ENCODE data around the gene PYGM.

PYGM gene

DNA sequence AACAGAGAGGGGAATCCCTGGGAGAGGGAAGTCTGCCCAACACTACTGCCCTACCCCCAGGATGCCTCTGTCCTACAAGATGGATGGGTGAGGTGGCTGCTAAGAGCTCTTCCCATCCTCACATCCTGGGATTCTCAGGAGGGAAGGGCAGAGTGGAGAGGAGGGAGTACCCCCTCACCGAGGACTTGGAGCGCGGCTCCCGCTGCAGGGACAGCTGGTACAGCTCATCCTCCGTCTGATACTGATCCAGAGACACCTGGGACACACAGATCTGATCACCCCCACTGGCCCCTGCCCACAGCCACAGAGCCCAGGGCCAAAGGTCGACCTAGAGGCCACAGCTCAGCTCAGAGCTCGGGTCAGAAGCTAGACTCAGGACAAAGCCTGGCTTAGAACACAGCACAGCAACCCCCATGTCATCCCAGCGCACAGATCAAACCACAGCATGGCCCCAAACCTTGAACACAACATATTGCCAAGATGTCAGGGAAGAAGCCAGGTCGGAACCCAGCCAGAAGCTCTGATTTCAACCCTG is 24.0 kb downstream of the PYGM start:
- DNase-seq (ENCODE audit: low read depth in 2 of 2): no peak

DNA sequence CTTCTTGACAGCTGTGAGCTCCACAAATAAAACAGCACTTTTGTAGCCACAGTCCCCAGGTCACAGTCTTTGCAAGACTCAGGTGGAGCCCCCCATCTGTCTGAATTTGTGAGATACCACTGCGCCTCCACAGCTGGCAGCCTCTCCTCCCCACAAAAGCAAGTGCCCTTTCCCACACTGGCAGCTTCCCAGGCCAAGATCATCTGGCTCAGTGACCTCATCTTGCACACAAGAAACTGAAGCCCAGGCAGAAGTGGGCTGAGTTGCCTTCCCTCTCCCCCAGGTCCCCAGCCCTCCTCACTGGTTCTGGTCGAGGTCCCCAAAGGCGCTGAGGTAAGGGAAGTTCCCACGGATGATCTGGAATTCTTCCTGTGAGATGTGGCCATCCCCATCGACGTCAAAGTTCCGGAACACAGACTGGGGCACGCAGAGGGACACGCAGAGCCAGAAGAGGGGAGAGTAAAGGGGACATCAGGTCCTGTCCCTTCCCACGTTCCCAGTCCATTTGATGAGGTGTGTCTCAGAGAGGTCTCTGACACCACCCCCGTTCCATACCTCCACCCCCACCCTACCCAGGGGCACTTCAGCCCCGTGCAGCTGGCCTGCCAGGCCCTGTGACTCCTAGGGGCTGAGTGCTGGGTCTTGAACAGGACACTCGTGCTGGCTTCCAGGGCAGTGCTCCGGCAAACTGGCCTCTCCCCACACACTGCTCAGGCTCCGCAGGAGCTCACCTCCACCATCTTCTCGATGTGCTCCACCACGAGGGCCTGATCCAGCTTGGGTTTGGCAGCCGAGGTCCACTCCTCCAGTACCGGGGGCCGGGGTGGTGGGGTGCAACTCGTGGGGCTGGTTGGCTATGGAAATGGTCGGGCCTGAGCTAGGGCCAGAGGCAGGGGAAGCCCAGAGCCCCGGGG is 24.7 kb downstream of the PYGM start:
- no peak for DNase-seq (ENCODE audit: low read depth in 2 of 2)

DNA sequence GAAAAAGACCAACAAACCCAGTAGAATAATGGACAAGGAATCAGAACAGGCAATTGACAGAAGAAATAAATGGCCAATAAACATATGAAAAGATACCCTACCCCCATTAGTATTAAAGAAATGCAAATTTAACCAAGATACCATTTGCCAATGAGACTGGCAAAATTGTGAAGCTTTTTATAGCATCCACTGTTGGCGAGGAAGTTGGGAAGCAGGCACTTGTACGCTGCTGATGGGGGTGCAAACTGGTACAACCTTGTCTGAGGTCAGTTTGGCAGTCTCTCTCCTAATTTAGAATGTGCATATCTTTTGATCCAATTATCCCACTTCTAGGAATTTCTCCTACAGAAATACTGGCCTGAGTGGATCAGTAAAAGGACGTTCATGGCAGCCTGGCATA is 28.2 kb downstream of the PYGM start:
- no peak for DNase-seq (ENCODE audit: low read depth in 2 of 2)

DNA sequence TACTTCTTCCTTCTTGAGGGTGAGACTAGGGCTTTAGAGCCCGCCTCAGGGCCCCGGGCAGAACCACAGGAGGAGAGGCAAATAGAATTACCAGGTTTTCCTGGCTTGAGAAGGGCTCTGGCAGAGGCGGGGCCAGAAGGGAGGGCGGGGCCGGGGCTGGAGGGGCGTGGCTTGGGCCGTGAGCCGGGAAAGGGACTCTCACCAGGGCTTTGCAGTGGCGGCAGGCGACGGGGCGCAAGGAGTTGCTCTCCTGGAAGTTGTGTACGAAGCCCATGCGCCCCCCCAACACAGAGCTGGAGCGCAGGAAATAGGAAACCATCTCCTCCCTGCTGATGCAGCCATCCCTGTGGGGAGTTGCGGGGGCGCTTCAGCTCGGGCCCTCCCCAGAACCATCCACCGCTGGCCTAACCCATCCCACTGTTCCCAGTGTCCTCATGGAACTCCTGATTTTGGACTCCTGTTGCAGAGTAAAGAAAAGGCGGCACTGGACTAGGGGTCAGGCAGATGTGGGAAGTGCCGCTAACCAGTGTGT is 29.9 kb downstream of the PYGM start:
- peak in 1 of 2 experiments; percentile 27 for DNase-seq (ENCODE audit: low read depth in 2 of 2)

DNA sequence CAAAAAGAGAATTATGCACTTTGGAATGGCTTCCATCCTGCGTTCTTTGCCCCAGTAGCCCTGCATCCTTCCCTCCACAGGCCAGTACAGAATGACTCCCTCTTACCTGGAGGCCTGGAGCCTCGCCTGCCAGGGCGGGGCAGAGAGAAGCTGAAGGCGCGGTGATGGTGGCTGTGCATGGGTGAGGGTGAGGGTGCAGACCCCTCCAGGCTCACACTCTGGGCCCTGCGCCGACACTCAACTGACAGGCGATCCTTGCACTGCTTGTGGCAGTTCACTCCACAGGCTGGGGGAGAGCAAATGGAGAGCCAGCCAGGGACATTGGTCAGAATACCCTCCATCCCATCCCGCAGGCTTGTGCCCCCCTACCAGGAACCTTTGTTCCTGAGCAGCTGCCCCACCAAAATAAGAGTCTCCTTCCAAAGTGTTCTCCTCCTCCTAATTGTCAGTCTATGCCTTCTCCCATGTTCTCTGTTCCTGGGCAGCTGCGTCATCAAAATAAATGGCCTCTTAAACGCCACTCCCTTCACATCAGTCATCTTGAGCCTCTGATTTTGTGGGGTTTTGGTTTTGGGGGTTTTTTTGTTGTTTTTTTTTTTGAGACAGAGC is 30.9 kb downstream of the PYGM start:
- no peak for DNase-seq (ENCODE audit: low read depth in 2 of 2)

DNA sequence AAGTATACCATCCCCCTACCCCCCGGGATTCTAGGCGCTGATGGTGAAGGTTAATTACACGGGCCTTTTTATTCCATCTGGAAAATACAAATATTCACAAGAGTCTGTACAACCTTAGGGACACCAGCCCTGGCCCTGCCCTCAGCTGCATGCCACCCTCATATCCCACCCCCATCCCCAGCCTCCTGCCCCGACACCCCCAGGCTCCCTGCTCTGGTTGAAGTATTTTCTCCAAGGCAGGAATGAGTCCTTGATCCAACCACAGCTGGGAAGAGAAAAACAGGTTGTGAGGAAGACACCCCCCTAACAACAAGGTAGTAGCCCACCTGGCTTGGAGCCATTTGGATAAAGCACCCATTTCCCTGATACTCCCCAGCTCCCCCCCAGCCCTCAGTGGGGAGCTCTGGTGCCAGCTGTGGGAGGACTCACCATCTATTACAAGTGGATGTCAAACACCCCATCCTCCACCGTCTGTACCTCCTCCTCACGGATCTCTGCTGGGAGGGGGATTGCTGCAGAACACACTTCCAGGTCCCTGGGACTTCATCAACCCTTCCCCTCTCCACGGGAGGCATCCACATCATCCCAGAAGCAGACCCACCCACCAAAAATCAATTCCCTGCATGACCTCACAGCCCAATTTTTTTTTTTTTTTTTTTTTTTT is 32.8 kb downstream of the PYGM start:
- DNase-seq (ENCODE audit: low read depth in 2 of 2): no peak

DNA sequence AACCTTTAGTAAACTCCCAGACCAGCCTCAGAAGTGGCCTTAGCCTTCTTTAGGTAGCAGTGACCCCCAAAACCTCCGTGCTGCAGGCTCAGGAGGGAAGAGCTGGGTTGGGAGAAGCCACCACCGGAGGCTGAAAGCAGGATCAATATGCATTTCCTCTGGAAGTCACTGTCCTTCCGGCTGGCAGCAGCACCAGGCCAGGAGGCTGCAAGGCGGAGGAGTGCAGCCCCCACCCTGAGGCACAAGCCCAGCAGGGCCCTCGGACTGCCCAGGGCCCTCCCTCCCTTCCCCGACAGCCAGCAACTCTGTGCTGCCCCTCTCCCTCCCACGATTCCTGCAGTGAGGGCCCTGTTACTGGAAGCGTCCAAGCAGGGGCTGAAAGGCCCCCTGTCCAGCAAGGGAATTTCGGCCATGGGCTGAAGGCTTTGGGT is 33.5 kb downstream of the PYGM start:
- no peak for DNase-seq (ENCODE audit: low read depth in 2 of 2)

DNA sequence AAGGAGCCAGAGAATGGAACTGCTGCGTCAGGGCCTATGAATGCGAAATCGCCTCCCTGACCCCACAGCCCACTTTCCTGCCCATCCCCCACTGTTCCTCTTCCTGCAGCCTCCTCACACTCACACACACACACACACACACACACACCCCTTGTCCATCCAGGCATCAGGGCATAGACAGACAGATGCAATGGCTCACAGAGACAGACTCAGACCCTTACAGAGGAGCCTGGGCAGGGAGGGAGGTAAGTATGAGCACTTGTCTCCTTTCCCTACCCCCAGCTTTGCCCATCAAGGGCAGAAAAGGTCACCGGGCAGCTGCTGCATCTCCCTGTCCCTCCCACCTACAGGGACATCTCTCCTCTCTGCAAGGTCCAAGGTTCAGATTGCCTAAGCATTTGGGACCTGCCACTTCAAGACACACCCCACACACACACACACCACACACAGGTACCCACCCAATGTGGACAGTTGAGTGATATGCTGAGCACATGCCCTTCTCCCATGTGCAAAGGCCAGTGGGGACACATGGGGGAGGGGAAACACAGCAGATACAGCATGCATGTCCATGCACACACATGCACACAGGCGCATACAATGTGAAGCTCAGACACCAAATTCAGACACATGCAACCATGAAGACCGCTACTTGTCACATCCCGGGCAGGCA is 34.8 kb downstream of the PYGM start:
- DNase-seq (ENCODE audit: low read depth in 2 of 2): no peak

DNA sequence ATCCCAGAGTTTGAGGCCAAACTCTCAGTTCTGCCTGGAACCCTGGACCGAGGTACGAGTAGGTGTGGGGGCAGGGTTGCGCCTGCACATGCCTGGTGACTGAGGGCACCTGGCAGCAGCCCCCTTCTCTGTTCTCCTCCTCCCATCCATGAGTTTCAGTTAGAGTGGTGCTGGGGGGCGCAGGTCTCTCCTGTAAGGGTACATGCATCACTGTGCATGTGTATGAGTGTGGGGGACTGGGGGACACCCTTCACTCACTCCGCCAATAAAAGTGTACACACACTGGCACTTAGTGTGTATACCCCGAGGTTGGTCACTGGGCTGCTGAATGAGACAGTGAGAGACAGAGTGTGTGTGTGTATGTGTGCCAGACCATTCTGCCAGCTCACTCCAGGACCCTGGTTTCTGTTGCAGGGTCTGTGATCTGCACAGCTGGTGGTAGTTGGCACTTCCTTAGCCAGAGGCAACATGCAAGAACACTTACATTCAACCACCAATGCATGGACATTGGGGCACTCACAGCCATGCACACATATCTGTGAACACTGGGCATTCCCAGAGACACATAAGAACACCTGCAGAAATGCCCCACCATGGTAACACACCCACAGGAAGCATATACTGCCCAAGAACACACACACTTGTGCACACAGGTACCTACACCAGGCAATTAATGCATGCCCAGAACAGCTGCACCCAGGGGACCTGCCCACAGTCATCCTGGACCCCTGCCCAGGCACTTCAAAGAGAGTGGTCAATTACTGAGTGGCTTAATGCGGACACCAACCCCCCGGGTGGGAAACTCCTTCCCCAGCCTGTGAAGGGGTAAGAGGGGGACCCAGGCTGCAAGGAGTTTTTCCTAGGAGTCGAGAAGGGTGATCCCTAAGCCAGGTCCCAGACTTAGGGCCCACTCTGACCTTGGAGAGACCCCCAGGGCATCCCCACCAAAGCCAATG is 35.6 kb downstream of the PYGM start:
- DNase-seq (ENCODE audit: low read depth in 2 of 2): no peak

DNA sequence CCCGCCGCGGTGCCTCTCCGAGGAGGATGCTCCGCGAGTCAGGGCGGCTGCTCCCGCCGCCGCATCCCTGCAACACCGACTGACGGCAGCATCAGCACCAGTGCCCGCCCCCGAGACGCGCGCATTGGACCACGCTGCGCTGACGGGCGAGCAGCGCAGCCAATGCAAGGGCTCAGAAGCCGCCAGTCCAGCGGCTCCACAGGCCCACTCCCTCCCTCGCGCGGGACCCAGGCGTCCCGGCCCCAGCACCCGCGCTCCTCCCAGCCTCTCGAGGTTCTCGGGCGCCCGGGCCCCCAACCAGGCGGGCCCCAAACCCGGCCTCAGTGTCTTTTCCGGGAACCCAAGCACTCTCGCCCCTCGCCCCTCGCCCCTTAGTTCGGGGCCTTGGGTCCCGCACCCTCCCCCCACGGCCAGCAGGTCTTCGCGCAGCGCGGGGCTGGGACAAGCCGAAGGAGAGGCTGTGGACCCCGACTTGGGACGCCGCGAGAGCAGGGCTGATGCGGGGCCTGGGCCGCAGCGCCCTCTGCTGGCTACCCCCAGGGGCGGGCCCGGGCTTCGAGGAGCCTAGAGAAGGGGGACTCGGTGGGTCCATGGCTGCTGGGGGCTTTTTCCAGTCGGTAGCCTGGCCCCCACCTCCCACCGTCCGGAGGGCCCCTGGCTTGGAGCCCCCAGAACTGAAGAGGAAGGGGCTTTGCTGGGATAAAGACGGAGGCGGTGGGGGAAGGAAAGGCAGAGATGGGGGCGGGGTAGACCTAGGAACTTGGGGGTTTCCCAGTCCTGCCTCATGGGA is 36.5 kb downstream of the PYGM start, which contains the start of gene NRXN2:
NRXN2 (minus strand) TSS at position 81 of the 790 bp plus-strand sequence. CDS start 9,498 bp downstream, outside the sequence.
- peak; percentile 70 to 85 for DNase-seq (ENCODE audit: low read depth in 2 of 2)

DNA sequence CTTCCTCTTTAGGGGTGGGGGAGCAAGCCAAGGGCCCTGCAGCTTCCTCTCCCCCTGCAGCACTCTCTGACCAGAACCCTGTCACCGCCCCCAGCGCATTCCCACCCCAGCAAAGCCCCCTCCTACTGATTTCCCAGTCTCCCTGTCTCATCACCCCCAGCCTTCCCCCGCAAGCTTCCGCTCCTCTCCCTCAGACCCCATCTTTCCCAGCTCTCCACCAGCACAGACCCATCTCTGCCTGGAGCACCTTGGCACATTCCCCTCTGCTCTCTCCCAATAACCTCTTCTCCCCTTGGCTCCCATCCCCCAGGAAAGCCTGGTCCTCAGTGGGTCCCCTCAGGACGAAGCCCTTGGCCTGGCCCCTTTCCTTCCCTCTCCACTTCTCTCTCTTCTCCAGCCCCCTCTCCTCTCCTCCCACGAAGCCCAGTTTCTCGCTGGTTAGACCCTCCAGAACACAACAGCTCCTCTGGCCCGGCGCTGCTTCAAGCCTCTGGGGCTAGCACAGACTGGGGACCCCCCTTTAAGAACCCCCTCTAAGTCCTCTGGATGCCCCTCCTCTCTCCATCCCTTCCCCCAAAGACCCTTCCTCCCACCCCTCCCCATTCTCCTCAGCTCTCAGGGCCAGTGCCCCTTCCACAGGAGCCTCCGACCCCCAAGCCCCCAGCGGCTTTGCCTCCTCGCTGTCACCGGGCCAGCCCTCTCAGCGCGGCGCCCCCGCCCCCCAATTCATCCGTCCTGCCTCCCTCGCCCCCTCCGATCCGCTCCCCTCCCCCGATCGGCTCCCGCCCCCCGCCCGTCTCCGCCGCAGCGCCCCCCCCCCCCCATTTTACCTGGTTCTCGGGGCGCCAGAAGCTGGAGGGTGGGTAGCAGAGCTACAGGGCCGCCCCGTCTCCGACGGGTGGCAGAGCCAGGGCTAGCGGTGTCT is 37.4 kb downstream of the PYGM start:
- DNase-seq (ENCODE audit: low read depth in 2 of 2): no peak

DNA sequence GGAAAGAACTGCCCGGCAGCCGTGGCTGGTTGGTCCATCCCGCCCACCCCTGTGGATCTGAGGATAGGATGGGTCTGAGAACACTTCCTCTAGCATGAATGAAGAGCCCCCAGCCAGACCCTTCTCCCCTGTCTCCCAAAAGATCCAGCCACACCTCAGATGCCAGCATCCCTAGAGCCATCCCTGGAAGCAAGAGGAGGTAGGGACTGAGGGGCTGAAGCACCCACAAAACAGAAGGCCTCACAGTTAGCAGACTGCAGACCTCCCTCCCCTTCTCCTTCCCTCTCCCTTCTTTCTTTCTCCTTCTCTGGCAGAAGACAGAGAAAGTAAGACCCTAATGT is 38.4 kb downstream of the PYGM start:
- no peak for DNase-seq (ENCODE audit: low read depth in 2 of 2)

DNA sequence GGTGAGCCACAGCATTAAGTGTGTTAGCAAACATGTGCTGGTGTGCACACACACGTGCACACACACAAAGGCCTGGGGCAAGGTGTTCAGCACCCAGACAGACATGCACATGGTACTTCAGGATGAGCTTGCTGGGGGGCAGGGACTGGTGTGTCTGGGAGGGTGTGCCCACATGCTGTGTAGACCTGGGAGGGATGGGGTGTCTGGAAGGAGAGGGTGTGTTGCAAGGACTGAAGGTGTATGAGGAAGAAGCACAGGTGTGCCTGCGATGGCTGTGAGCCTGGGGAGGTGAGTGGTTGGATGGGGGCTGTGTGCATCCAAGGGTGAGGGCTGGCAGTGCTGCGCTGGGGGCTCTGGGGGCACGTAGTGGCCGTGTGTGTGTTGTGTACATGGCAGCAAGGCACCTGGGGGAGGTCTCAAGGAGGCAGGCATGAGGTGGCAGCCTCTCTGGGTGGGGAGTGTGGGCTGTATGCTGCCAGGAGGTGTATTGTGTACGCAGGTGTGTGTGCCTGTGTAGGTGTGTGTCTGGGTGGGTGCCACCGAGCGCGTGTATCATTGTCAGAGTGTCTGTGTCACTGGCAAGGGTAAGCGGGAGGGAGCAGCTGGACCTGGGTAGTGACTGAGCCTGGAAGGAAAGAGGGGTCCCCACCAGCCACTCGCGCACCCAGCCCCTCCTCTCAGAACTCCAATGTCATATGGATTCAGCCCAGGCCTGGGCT is 39.0 kb downstream of the PYGM start:
- no peak for DNase-seq (ENCODE audit: low read depth in 2 of 2)

DNA sequence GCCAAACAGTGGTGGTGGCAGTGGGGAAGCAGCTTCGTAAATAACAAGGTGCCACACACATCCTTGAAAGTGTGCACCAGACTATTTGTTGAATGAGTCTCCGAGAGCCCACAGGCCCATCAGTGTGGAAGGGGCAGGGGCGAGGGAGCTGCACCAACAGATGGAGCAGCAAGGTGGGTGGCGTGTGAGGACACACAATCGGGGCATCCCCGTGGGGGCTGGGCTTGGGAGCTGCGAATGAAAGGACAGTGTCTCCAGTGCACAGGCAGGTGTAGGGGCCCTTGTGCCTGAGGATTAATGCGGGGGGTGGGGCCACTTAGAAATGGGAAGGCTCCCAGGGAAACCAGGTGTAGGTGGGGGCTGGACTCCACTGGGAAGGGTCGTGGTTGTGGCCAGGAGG is 39.6 kb downstream of the PYGM start:
- DNase-seq (ENCODE audit: low read depth in 2 of 2): no peak

DNA sequence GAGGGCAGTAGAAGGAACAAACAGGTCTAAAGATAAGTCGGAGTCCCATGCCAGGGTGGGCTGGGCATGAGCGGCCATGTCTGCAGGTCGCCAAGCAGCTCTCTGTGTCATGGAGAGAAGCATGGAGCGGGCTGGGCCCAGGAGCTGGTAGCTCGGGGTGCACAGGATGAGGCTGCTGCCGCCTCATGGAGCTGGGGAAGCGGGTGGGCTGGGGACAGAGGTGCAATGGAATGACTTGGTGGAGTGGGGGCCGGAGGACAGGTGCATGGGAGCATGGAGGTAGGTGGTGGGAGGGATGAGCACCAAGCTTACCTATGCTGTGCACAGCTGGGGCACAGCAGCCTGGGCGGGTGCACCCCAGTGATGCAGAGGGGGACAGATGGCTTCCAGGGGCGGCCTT is 40.4 kb downstream of the PYGM start:
- DNase-seq (ENCODE audit: low read depth in 2 of 2): no peak

DNA sequence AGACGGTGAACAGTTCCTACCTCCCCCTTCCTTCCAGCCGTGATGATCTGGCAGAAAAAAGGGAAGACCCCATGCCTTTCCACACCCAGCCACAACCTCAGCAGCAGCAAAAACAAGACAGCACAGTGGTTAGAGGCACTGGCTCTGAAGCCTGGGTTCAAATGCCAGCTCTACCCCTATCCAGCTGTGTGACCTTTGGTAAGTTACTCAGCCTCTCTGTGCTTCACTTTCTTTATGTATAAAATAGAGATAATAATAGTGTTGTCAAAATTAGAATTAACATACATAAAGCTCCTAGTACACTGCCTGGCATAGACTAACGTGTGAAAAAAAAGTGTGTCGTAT is 41.0 kb downstream of the PYGM start:
- DNase-seq (ENCODE audit: low read depth in 2 of 2): no peak

DNA sequence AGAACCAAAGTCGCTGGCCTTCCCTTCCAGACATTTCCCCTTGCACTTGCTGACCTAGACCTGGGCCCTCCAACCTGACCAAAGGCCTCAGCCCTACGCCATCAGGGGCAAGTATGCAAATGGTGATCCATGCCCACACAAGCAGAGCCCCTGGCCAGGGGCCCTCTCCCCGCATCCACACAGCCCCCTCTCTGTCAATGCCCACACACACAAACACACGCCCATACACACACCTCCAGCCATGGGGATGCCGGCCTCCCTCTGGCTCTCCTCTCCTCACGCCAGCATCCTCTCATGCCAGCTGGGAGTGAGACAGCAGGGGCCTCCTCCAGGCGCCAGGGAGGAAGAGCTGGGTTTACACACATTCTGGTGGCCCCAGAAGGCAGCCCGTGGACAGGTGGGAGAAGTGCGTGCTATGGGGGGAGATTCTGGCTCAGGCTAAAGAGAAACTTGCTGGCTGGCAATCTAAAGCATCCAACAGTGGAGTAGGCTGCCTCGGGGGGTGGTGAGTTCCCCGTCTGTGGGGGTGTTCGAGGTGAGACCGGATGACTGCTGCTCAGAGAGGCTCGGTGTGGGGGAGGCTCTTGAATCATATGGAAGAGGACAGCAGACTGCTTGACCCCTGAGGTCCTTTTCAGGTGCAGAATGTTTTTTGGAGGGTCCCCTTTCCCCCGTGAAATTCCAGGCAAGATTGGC is 41.5 kb downstream of the PYGM start:
- DNase-seq (ENCODE audit: low read depth in 2 of 2): no peak

DNA sequence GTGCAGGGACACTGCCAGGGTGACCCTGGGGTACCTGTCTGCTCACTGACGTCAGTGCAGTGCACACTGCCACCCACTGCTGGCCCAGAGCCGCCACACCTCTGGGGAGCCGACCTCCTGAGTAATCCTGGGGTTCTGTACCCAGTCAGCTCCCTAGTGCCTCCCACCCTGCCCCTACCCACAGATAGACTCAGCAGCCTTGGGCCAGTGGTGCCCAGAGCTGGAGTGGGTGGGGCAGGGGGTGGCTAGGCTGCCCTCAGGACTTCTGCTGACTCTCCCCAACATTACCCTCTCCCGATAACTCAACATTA is 42.6 kb downstream of the PYGM start:
- DNase-seq (ENCODE audit: low read depth in 2 of 2): no peak

Measured in stimulated activated CD4-positive, alpha-beta T cell treated with anti-CD3 and anti-CD28 coated beads, Interleukin-12 subunit alpha, Interleukin-12 subunit beta, amount 100 ng/mL, for 24 hours (primary cell).